H1 (cell line): ENCODE data around the gene HS6ST3.

Experiments
- CREB1 ChIP-seq: IDR thresholded peaks from 2 replicates; pipeline ENCODE4 v1.6.1; 2012; ENCODE audit warnings: inconsistent platforms
- CTCF ChIP-seq, 3 experiments: IDR thresholded peaks; 1 replicate in 2 of 3; 2 replicates in 1 of 3; pipeline versions ENCODE4 v1.5.1 to v1.6.1; 2011; ENCODE audit warnings: low read length in 3 of 3, mild to moderate bottlenecking in 3 of 3, inconsistent platforms in 2 of 3, low read depth in 1 of 3, moderate library complexity in 1 of 3; ENCODE audit not compliant: insufficient read depth in 1 of 3; ENCODE audit errors: control extremely low read depth in 1 of 3
- EZH2 ChIP-seq: fragments of 200-600 bp; sonication (generic); IDR thresholded peaks from 2 replicates; pipeline ENCODE4 v1.7.1; 2012; ENCODE audit warnings: low read depth, mild to moderate bottlenecking, moderate library complexity, low read length, inconsistent platforms; ENCODE audit not compliant: severe bottlenecking

- TF ChIP-seq EZH2, result no peak
- TF ChIP-seq CTCF (IDR thresholded peaks at IDR 0.05; ENCODE audit: control extremely low read depth in 1 of 3, insufficient read depth in 1 of 3, low read depth in 1 of 3, low read length in 3 of 3), result no peak
- no peak for TF ChIP-seq CREB1
Measured at GRCh38 chr13:96687191-96687590, 597.3 kb downstream of the HS6ST3 start.
